A673 (cell line): ENCODE measurements around the gene DEUP1. TPM values are rescaled to one million over a fixed set of nuclear protein-coding genes. Genes with fewer than 3 reads are reported as not detected.

Source experiments
- BruUV-seq: library from RNA; stranded (reverse); fragments of 400-500 nt; replicated peaks from 2 replicates; lab custom pipeline; 2021; lab: Mats Ljungman, UMichigan
- CTCF ChIA-PET: fragments of 300-600 bp; sonication (Branson Sonifier 250); formaldehyde crosslinking; loops from one replicate; lab custom pipeline; 2022; ENCODE audit warnings: antibody characterized with exemption; lab: Charles Lee
- POLR2A ChIA-PET: fragments of 300-600 bp; sonication (Branson Sonifier 250); formaldehyde crosslinking; loops from one replicate; lab custom pipeline; 2022; ENCODE audit warnings: antibody characterized with exemption; ENCODE audit not compliant: low non-redundant PET; lab: Charles Lee
- DNase-seq: peaks from one replicate; pipeline ENCODE4 v3.0.0-alpha.2; 2015; ENCODE audit warnings: low spot score
- H3K27ac ChIP-seq: fragments of 200-600 bp; sonication (generic); 2 replicates; pipeline ENCODE4 v1.5.1; 2016; ENCODE audit warnings: mixed run types, low read depth, mild to moderate bottlenecking, mixed read lengths, antibody characterized with exemption, low read length; ENCODE audit not compliant: poor library complexity, severe bottlenecking
- H3K27me3 ChIP-seq: fragments of 200-600 bp; sonication (generic); replicated peaks from 2 replicates; pipeline ENCODE4 v1.6.1; 2017; ENCODE audit warnings: mixed run types, low read depth, mild to moderate bottlenecking, mixed read lengths, antibody characterized with exemption, low read length; ENCODE audit not compliant: insufficient read depth, poor library complexity
- H3K36me3 ChIP-seq: fragments of 200-600 bp; sonication (generic); 2 replicates; pipeline ENCODE4 v1.6.1; 2016; ENCODE audit warnings: mixed run types, mild to moderate bottlenecking, mixed read lengths, antibody characterized with exemption, low read length; ENCODE audit not compliant: insufficient read depth, poor library complexity, severe bottlenecking
- H3K4me1 ChIP-seq: fragments of 200-600 bp; sonication (generic); 2 replicates; pipeline ENCODE4 v1.6.1; 2017; ENCODE audit warnings: mixed run types, mild to moderate bottlenecking, mixed read lengths, antibody characterized with exemption, low read length; ENCODE audit not compliant: insufficient read depth, poor library complexity, severe bottlenecking
- H3K4me3 ChIP-seq: fragments of 200-600 bp; sonication (generic); 2 replicates; pipeline ENCODE4 v1.5.1; 2016; ENCODE audit warnings: low read depth, mixed run types, mild to moderate bottlenecking, mixed read lengths, low read length; ENCODE audit not compliant: poor library complexity, severe bottlenecking
- H3K9me3 ChIP-seq: fragments of 200-600 bp; sonication (generic); 2 replicates; pipeline ENCODE4 v1.6.1; 2016; ENCODE audit warnings: mixed run types, low read depth, mild to moderate bottlenecking, mixed read lengths, antibody characterized with exemption, low read length; ENCODE audit not compliant: poor library complexity, severe bottlenecking
- CTCF ChIP-seq: fragments of 300-800, 200-600 bp; sonication (generic); conservative IDR thresholded peaks from 2 replicates; pipeline ENCODE4 v1.5.1; 2017; ENCODE audit warnings: low read depth, mild to moderate bottlenecking, antibody characterized with exemption, low read length, moderate library complexity, mixed read lengths
- EZH2 ChIP-seq: fragments of 200-600 bp; sonication (generic); IDR thresholded peaks from 2 replicates; pipeline ENCODE4 v1.6.1; 2017; ENCODE audit warnings: borderline replicate concordance, low read depth, mild to moderate bottlenecking, mixed read lengths, antibody characterized with exemption, low read length; ENCODE audit not compliant: poor library complexity, severe bottlenecking
- intact Hi-C: fragments of 100-400 bp; cut with micrococcal nuclease; formaldehyde crosslinking; loops from one replicate; pipeline ENCODE4 v1.10.0; 2022; ENCODE audit not compliant: unreplicated experiment
- total RNA-seq: library from RNA; stranded (reverse); gene quantifications from 2 replicates; pipeline ENCODE4 v1.2.3, GENCODE V29; 2021

The DEUP1 gene
- total RNA-seq, 1 experiment from 2014 or later, result not detected

- H3K9me3 ChIP-seq, result no peaks in the 10 kb centered on the region
- ChIA-PET POLR2A (no interaction called here), CTCF (no interaction called here)
- intact Hi-C loops, result no loop called here
- peaks cover 3% of the 10 kb centered on the region for H3K27me3 ChIP-seq
- no TSS peak for BruUV-seq
- no peak for TF ChIP-seq EZH2
- no peak for TF ChIP-seq CTCF
- no peak overlapping the region for H3K4me3 ChIP-seq
- H3K4me1 ChIP-seq, result no peaks in the 10 kb centered on the region
- no peaks in the 10 kb centered on the region for H3K36me3 ChIP-seq
- no peak overlapping the region for H3K27ac ChIP-seq
- no peak for DNase-seq
These were observed 42.5 kb upstream of the DEUP1 start for GRCh38 chr11:93288079-93288478.

GRCh38 chr11:93288767-93289166, 41.8 kb upstream of the DEUP1 start:
- H3K27me3 ChIP-seq, result peaks cover 3% of the 10 kb centered on the region
- DNase-seq, result no peak
- ChIA-PET CTCF (no interaction called here), POLR2A (no interaction called here)
- H3K9me3 ChIP-seq, result no peaks in the 10 kb centered on the region
- TF ChIP-seq EZH2, result no peak
- TF ChIP-seq CTCF, result no peak
- H3K4me3 ChIP-seq, result no peak overlapping the region
- no peaks in the 10 kb centered on the region for H3K36me3 ChIP-seq
- intact Hi-C loops, result no loop called here
- H3K27ac ChIP-seq, result no peak overlapping the region
- no TSS peak for BruUV-seq
- no peaks in the 10 kb centered on the region for H3K4me1 ChIP-seq

GRCh38 chr11:93289782-93290463, 40.6 kb upstream of the DEUP1 start:
- CTCF ChIA-PET, result no interaction called here
- H3K36me3 ChIP-seq, result no peaks in the 10 kb centered on the region
- no peaks in the 10 kb centered on the region for H3K4me1 ChIP-seq
- intact Hi-C loops, result no loop called here
- no peak overlapping the region for H3K27ac ChIP-seq
- no TSS peak for BruUV-seq
- no peak for TF ChIP-seq CTCF
- TF ChIP-seq EZH2, result no peak
- peaks cover 3% of the 10 kb centered on the region for H3K27me3 ChIP-seq
- H3K9me3 ChIP-seq, result no peaks in the 10 kb centered on the region
- POLR2A ChIA-PET, result no interaction called here
- no peak overlapping the region for H3K4me3 ChIP-seq
- no peak for DNase-seq
